ENCODE results near the gene OR51I1.

OR51I1 gene

GRCh38 chr11:5441414-5441813 is at the start of gene OR51I1:
OR51I1 (minus strand) TSS chr11:5441514; CDS start chr11:5441514, 0 bp downstream.
- DNase-seq (ENCODE audit: extremely low spot score), result no peak
- POLR2A ChIA-PET, result no interaction called here
- no peak for TF ChIP-seq CTCF (IDR thresholded peaks at IDR 0.05; ENCODE audit: control extremely low read depth, extremely low read depth, low read depth, missing control alignments)
- CTCF ChIA-PET, result no interaction called here

DNA sequence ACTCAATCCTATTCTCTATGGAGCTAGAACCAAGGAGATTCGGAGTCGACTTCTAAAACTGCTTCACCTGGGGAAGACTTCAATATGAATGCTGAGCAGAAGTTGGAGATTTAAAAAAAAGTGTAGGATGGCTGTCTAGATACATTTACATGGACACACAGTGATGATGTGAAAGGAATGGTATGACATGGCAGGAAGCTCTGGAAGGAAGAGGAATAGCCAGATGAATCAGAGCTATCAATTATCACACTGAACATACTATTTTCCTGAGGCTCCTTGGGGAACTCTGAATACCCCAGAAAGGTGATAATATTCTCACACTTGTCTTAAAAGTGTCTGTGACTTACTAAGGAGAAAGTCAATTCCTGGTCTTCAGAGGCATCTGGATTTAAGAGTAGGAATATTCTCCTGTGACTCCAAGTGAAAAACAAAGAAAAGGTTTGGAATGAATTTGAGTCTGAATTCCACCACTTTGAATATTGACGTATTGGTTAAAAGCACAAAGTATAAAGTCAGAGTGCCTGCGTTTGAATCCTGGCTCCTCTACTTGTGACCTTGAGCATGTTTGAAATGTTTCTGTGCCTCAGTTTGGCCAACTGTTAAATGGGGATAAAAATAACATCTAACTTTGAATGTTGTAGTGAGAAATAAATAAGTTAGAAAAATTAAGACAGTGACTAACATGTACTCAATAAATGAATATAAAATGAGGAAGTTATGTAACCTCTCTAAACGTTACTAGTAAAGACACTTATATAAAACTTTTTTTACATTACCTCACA is 48.5 kb upstream of the OR51I1 start:
- CTCF ChIA-PET, result no interaction called here
- no peak for TF ChIP-seq CTCF (IDR thresholded peaks at IDR 0.05; ENCODE audit: control extremely low read depth, extremely low read depth, low read depth, missing control alignments)
- no peak for DNase-seq (ENCODE audit: extremely low spot score)
- POLR2A ChIA-PET, result no interaction called here

DNA sequence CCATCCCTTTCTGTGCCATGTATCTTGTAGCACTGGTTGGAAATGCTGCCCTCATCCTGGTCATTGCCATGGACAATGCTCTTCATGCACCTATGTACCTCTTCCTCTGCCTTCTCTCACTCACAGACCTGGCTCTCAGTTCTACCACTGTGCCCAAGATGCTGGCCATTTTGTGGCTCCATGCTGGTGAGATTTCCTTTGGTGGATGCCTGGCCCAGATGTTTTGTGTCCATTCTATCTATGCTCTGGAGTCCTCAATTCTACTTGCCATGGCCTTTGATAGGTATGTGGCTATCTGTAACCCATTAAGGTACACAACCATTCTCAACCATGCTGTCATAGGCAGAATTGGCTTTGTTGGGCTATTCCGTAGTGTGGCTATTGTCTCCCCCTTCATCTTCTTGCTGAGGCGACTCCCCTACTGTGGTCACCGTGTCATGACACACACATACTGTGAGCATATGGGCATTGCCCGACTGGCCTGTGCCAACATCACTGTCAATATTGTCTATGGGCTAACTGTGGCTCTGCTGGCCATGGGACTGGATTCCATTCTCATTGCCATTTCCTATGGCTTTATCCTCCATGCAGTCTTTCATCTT is 47.6 kb upstream of the OR51I1 start:
- no peak for TF ChIP-seq CTCF (IDR thresholded peaks at IDR 0.05; ENCODE audit: control extremely low read depth, extremely low read depth, low read depth, missing control alignments)
- POLR2A ChIA-PET, result no interaction called here
- no peak for DNase-seq (ENCODE audit: extremely low spot score)
- CTCF ChIA-PET, result no interaction called here

DNA sequence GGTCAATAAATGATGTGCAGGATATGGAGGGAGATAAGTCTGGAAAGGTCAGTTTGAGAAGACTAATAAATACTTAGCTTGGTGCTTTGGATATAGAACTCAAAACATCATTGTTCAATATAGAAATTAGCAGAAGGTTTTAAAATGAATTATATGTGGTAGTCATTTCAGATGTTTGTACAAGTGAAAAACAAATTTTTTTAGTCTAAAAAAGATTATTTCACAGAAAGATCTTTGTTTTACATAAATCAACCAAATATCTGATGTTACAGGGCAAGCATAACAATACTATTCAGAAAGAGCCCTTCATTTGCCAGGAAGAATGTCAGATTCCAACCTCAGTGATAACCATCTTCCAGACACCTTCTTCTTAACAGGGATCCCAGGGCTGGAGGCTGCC is 47.1 kb upstream of the OR51I1 start, which contains the start of gene OR52D1:
Gene OR52D1, plus strand, starts transcription at position 301 of the 400 bp plus-strand sequence. Its CDS starts 22 bp downstream, at position 323.
- CTCF ChIA-PET, result no interaction called here
- no peak for DNase-seq (ENCODE audit: extremely low spot score)
- no peak for TF ChIP-seq CTCF (IDR thresholded peaks at IDR 0.05; ENCODE audit: control extremely low read depth, extremely low read depth, low read depth, missing control alignments)
- POLR2A ChIA-PET, result no interaction called here

GRCh38 chr11:5486421-5486820 is 45.1 kb upstream of the OR51I1 start:
- no peak for DNase-seq (ENCODE audit: extremely low spot score)
- ChIA-PET CTCF (interaction anchor here (1.0 to 1.2 kb wide), 2 partner anchors 10 to 15 kb away, joined by 4 to 9 read pairs; no protein-coding TSS in a partner anchor), POLR2A (no interaction called here)
- TF ChIP-seq CTCF (IDR thresholded peaks at IDR 0.05; ENCODE audit: control extremely low read depth, extremely low read depth, low read depth, missing control alignments), result no peak

- CTCF ChIA-PET, result interaction anchor here (1.0 to 1.2 kb wide), 2 partner anchors 10 to 14 kb away, joined by 4 to 9 read pairs; no protein-coding TSS in a partner anchor
- POLR2A ChIA-PET, result no interaction called here
- no peak for DNase-seq (ENCODE audit: extremely low spot score)
- TF ChIP-seq CTCF (IDR thresholded peaks at IDR 0.05; ENCODE audit: control extremely low read depth, extremely low read depth, low read depth, missing control alignments), result no peak
Observed at GRCh38 chr11:5486003-5486402, 44.7 kb upstream of the OR51I1 start.

Data from GM10248 (cell line).